Uterus (tissue), 4 donors: Measurements from ENCODE around the gene STX16. TPM values are rescaled to one million over a fixed set of nuclear protein-coding genes. Genes with fewer than 3 reads are reported as not detected.

Source experiments
- DNase-seq, 2 donors: peaks; one replicate each; pipeline ENCODE4 v3.0.0-alpha.2; 2019 to 2020
- H3K27ac ChIP-seq, 2 donors: fragments of 200-600 bp; sonication (generic); 1 replicate in 1 of 2; 2 replicates in 1 of 2; pipeline ENCODE4 v1.5.1; 2016 to 2018
- H3K27me3 ChIP-seq, 2 donors: fragments of 200-600 bp; sonication (generic); one replicate each; pipeline ENCODE4 v1.5.1; 2018 to 2019; ENCODE audit warnings: control low read depth in 1 of 2
- H3K36me3 ChIP-seq, 2 donors: fragments of 200-600 bp; sonication (generic); one replicate each; pipeline ENCODE4 v1.5.1; 2019; ENCODE audit warnings: control low read depth in 1 of 2
- H3K4me1 ChIP-seq, 2 donors: fragments of 200-600 bp; sonication (generic); one replicate each; pipeline ENCODE4 v1.5.1; 2018 to 2019; ENCODE audit warnings: control low read depth in 1 of 2
- H3K4me3 ChIP-seq, 2 donors: fragments of 200-600 bp; sonication (generic); 1 replicate in 1 of 2; 2 replicates in 1 of 2; pipeline ENCODE4 v1.5.1; 2018 to 2019; ENCODE audit warnings: mild to moderate bottlenecking in 1 of 2
- H3K9me3 ChIP-seq, 2 donors: fragments of 200-600 bp; sonication (generic); one replicate each; pipeline ENCODE4 v1.5.1; 2019; ENCODE audit warnings: control low read depth in 1 of 2
- POLR2A ChIP-seq, 2 donors: fragments of 450-650 bp; IDR thresholded peaks; one replicate each; pipeline ENCODE4 v1.6.1; 2016; ENCODE audit warnings: antibody characterized with exemption in 2 of 2, mild to moderate bottlenecking in 1 of 2, moderate library complexity in 1 of 2
- intact Hi-C: fragments of 100-400 bp; cut with DNase I; formaldehyde crosslinking; loops from one replicate; pipeline ENCODE4 v1.15.1; 2023; ENCODE audit warnings: low total_unique reads
- total RNA-seq, 4 donors: library from RNA; depleted of rRNA in 3 of 4; stranded (reverse); fragments of >200 nt in 3 of 4; gene quantifications; one replicate each; pipeline versions ENCODE4 v1.1.0 to v1.2.4, GENCODE V29; 2014 to 2023
- TF ChIP-seq, protein P1 (sequence below), 4 experiments: fragments of 200-600 bp in 2 of 4; fragments of 450-650 bp in 2 of 4; sonication (generic) in 2 of 4; IDR thresholded peaks; one replicate each; pipeline ENCODE4 v1.5.1; 2016 to 2019; ENCODE audit warnings: antibody characterized with exemption in 4 of 4, mild to moderate bottlenecking in 2 of 4, moderate library complexity in 1 of 4
- donor health status: DM: yes; HTN: yes; CAD: no.

The STX16 gene
- total RNA-seq, 4 donors from 2014 or later: 32.6 to 82.7 (median 60.8) TPM

DNA sequence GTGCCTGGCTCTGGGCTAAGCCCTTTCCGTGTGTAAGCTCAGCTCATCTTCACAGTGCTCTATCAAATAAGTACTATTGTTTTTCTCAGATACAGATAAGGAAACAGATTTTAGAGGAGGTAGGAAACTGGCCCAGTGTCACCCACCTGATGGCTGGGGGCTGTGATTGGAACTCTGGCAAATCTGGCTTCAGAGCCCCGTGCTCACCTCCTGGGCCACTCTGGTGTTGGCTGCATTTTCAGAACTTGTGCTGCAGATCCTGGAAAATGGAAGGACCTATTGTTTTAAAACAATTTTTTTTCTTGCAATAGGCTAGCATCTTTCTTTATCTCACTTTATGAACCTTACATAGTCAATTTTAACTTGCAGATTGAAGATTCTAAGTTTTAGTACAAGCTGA, 5.7 kb downstream of the STX16 start:
- Histone ChIP-seq H3K27ac (no peak overlapping the region), H3K4me3 (no peak overlapping the region), H3K4me1 (peaks cover 0 to 25% of the 10 kb centered on the region in 2 donors), H3K9me3 (no peaks in the 10 kb centered on the region), H3K27me3 (no peaks in the 10 kb centered on the region), H3K36me3 (no peaks in the 10 kb centered on the region)
- no peak for DNase-seq
- intact Hi-C loops: no loop called here
- no peak for TF ChIP-seq POLR2A (IDR thresholded peaks at IDR 0.05)
- TF ChIP-seq, protein P1, sequence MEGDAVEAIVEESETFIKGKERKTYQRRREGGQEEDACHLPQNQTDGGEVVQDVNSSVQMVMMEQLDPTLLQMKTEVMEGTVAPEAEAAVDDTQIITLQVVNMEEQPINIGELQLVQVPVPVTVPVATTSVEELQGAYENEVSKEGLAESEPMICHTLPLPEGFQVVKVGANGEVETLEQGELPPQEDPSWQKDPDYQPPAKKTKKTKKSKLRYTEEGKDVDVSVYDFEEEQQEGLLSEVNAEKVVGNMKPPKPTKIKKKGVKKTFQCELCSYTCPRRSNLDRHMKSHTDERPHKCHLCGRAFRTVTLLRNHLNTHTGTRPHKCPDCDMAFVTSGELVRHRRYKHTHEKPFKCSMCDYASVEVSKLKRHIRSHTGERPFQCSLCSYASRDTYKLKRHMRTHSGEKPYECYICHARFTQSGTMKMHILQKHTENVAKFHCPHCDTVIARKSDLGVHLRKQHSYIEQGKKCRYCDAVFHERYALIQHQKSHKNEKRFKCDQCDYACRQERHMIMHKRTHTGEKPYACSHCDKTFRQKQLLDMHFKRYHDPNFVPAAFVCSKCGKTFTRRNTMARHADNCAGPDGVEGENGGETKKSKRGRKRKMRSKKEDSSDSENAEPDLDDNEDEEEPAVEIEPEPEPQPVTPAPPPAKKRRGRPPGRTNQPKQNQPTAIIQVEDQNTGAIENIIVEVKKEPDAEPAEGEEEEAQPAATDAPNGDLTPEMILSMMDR (IDR thresholded peaks at IDR 0.05): no peak

DNA sequence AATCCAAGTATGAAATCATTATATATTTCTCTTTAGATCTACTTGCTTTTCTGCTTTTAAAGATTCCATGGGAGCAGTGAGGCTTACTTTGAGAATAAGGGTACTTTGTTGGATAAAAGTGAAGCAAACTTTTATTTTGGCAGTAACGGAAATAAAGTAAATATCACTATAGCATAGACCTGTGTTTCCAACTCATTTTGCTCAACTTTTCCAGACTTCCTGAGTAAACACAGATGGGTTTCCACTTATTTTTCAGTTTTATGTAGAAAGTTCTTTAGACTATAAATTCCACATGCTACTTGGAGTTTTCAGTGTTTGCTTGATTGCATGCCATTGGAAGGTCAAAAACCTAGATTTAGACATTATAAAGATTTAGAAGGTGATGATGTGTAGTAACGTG, 6.2 kb downstream of the STX16 start:
- H3K27me3 ChIP-seq: no peaks in the 10 kb centered on the region
- no peaks in the 10 kb centered on the region for H3K9me3 ChIP-seq
- no peak overlapping the region for H3K27ac ChIP-seq
- H3K4me3 ChIP-seq: no peak overlapping the region
- intact Hi-C loops: no loop called here
- peaks cover 0 to 25% of the 10 kb centered on the region in 2 donors for H3K4me1 ChIP-seq
- H3K36me3 ChIP-seq: no peaks in the 10 kb centered on the region
- TF ChIP-seq, protein P1 (IDR thresholded peaks at IDR 0.05): no peak
- no peak for TF ChIP-seq POLR2A (IDR thresholded peaks at IDR 0.05)
- no peak for DNase-seq

DNA sequence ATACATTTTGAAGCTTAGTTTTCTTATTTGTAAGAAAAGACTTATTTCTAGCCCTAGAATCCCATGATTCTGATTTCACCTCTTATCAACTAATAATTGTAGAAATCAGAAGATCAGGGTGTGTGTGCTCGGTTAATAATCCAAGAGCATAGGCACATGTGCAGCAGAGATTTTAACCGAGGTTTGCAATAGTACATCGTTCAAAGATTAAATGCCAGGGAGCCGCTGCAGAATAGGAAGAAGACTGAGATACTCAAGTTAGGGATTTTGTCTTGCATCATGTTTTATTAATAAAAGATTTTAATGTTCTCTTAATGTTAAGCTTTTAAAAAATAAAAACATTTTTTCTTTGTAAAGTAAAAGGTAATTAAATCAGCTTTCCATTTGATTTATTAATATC, 6.9 kb downstream of the STX16 start:
- no peak overlapping the region for H3K4me3 ChIP-seq
- H3K27ac ChIP-seq: no peak overlapping the region
- H3K36me3 ChIP-seq: no peaks in the 10 kb centered on the region
- TF ChIP-seq, protein P1 (IDR thresholded peaks at IDR 0.05): no peak
- TF ChIP-seq POLR2A (IDR thresholded peaks at IDR 0.05): no peak
- DNase-seq: no peak
- no peaks in the 10 kb centered on the region for H3K27me3 ChIP-seq
- H3K9me3 ChIP-seq: no peaks in the 10 kb centered on the region
- intact Hi-C loops: no loop called here
- H3K4me1 ChIP-seq: peaks cover 0 to 23% of the 10 kb centered on the region in 2 donors

DNA sequence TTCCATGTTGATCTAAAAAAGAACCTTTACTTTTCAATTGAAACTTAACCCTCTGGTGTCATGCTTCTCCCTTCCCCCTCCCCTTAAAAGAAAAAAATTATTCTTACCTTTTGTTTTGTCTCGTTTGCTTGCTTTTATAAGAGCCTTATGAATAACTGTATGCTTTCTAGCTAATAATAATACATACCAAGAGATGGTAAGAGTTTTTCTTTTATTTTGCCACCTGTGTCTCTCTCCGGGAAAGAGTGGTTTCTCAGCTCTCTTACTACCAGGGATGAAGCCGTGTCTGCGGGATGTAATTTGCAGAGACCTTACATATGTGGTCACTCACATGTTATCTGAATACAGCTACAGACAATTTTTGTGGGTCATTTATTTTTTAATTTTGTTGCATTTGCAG, 7.7 kb downstream of the STX16 start:
- intact Hi-C loops: no loop called here

DNA sequence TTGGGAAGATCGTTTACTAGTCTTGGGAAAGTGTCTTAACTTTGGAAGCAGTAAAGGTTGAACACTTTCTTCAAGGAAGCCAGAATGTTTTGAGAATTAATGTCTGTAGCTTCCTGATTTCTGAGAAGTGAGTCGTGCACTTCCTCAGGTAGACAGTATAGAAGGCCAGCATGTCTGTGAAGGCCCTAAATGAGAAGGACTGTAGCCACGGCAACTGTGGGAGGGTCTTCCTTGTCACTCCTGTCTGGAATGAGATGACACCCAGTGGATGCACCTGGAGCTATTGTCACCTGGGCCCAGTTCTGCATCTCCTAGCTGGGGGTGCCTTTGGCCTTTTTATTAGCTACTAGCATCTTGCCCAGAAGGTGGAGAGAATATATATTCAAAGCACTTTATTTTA, 8.8 kb downstream of the STX16 start:
- DNase-seq: no peak
- no peak overlapping the region for H3K27ac ChIP-seq
- no peaks in the 10 kb centered on the region for H3K9me3 ChIP-seq
- H3K4me1 ChIP-seq: peaks cover 0 to 19% of the 10 kb centered on the region in 2 donors
- no peak overlapping the region for H3K4me3 ChIP-seq
- no peaks in the 10 kb centered on the region for H3K36me3 ChIP-seq
- TF ChIP-seq POLR2A (IDR thresholded peaks at IDR 0.05): no peak
- TF ChIP-seq, protein P1 (IDR thresholded peaks at IDR 0.05): no peak
- H3K27me3 ChIP-seq: no peaks in the 10 kb centered on the region
- intact Hi-C loops: no loop called here

More for the DNA sequence above, 7.7 kb downstream of the STX16 start:
- Histone ChIP-seq H3K4me3 (no peak overlapping the region), H3K27me3 (no peaks in the 10 kb centered on the region), H3K36me3 (no peaks in the 10 kb centered on the region), H3K4me1 (peaks cover 0 to 19% of the 10 kb centered on the region in 2 donors), H3K9me3 (no peaks in the 10 kb centered on the region), H3K27ac (no peak overlapping the region)
- no peak for TF ChIP-seq POLR2A (IDR thresholded peaks at IDR 0.05)
- TF ChIP-seq, protein P1 (IDR thresholded peaks at IDR 0.05): no peak
- DNase-seq: no peak
